PC-3 (cell line): ENCODE results near the gene CCDC171. TPM values are rescaled to one million over a fixed set of nuclear protein-coding genes. Genes with fewer than 3 reads are reported as not detected.

Experiments used
- ATAC-seq: fragments of 200-7000 bp; cut with Tn5 transposase; 2 replicates; pipeline ENCODE4 v1.9.1; 2020; ENCODE audit warnings: mild to moderate bottlenecking, moderate library complexity
- BruUV-seq: library from RNA; stranded (reverse); fragments of 400-500 nt; replicated peaks from 2 replicates; lab custom pipeline; 2021; lab: Mats Ljungman, UMichigan
- CTCF ChIA-PET: fragments of 300-600 bp; sonication (Branson Sonifier 250); formaldehyde crosslinking; loops from one replicate; lab custom pipeline; 2022; ENCODE audit warnings: antibody characterized with exemption; lab: Charles Lee
- POLR2A ChIA-PET: fragments of 300-600 bp; sonication (Branson Sonifier 250); formaldehyde crosslinking; loops from one replicate; lab custom pipeline; 2022; ENCODE audit warnings: antibody characterized with exemption; ENCODE audit not compliant: unreplicated experiment; lab: Charles Lee
- DNase-seq: peaks from one replicate; pipeline ENCODE4 v3.0.0-alpha.2; 2015
- H2AFZ ChIP-seq: fragments of 300-600 bp; sonication (generic); 2 replicates; pipeline ENCODE4 v1.6.0; 2016; ENCODE audit warnings: antibody characterized with exemption, low read length
- H3F3A ChIP-seq: fragments of 300-600 bp; sonication (generic); one replicate; pipeline ENCODE4 v1.6.0; 2017; ENCODE audit warnings: antibody characterized with exemption, low read length, control low read depth, mild to moderate bottlenecking; ENCODE audit not compliant: unreplicated experiment
- H3K27ac ChIP-seq: fragments of 300-600 bp; sonication (generic); 2 replicates; pipeline ENCODE4 v1.5.1; 2016; ENCODE audit warnings: mild to moderate bottlenecking, low read length
- H3K27me3 ChIP-seq: fragments of 300-600 bp; sonication (generic); 2 replicates; pipeline ENCODE4 v1.6.1; 2016; ENCODE audit warnings: low read length, mixed read lengths
- H3K36me3 ChIP-seq: fragments of 300-600 bp; sonication (generic); 2 replicates; pipeline ENCODE4 v1.6.1; 2016; ENCODE audit warnings: low read depth, mixed run types, low read length, mixed read lengths
- H3K4me1 ChIP-seq: fragments of 300-600 bp; sonication (generic); 2 replicates; pipeline ENCODE4 v1.5.1; 2016; ENCODE audit warnings: low read length; ENCODE audit not compliant: insufficient read depth
- H3K4me2 ChIP-seq: fragments of 300-600 bp; sonication (generic); 2 replicates; pipeline ENCODE4 v1.6.0; 2016; ENCODE audit warnings: low read length
- H3K4me3 ChIP-seq: fragments of 300-600 bp; sonication (generic); 2 replicates; pipeline ENCODE4 v1.5.1; 2016; ENCODE audit warnings: mild to moderate bottlenecking, low read length, mixed read lengths
- H3K79me2 ChIP-seq: fragments of 300-600 bp; sonication (generic); 2 replicates; pipeline ENCODE4 v1.6.1; 2017; ENCODE audit warnings: low read length, mixed read lengths
- H3K9ac ChIP-seq: fragments of 300-600 bp; sonication (generic); 2 replicates; pipeline ENCODE4 v1.6.0; 2016; ENCODE audit warnings: mild to moderate bottlenecking, low read length
- H3K9me2 ChIP-seq: fragments of 300-600 bp; sonication (generic); replicated peaks from 2 replicates; pipeline ENCODE4 v1.6.1; 2016; ENCODE audit warnings: mixed run types, low read length, mixed read lengths
- H3K9me3 ChIP-seq: fragments of 300-600 bp; sonication (generic); 2 replicates; pipeline ENCODE4 v1.6.1; 2016; ENCODE audit warnings: low read length, mixed read lengths
- H4K20me1 ChIP-seq: fragments of 300-600 bp; sonication (generic); 2 replicates; pipeline ENCODE4 v1.6.1; 2016; ENCODE audit warnings: low read length, mixed read lengths
- EZH2 ChIP-seq: fragments of 300-600 bp; sonication (generic); IDR thresholded peaks from one replicate; pipeline ENCODE4 v1.6.1; 2017; ENCODE audit warnings: antibody characterized with exemption, mild to moderate bottlenecking, low read length; ENCODE audit not compliant: unreplicated experiment
- EZH2phosphoT487 ChIP-seq: fragments of 300-600 bp; sonication (generic); IDR thresholded peaks from 2 replicates; pipeline ENCODE4 v1.6.1; 2018; ENCODE audit warnings: mild to moderate bottlenecking, antibody characterized with exemption, low read length, borderline replicate concordance
- intact Hi-C: fragments of 100-400 bp; cut with micrococcal nuclease; formaldehyde crosslinking; loops from 2 replicates; pipeline ENCODE4 v1.9.0; 2023
- total RNA-seq: library from RNA; depleted of rRNA; stranded (reverse); fragments of >200 nt; gene quantifications from 2 replicates; pipeline ENCODE4 v1.2.3, GENCODE V29; 2014
- TF ChIP-seq, protein P1 (sequence below): fragments of 300-600 bp; sonication (generic); conservative IDR thresholded peaks from 2 replicates; pipeline ENCODE4 v1.5.1; 2017; ENCODE audit warnings: antibody characterized with exemption, low read depth, mild to moderate bottlenecking, low read length

Gene CCDC171
- total RNA-seq, 1 experiment from 2014 or later, result 2.7 TPM

DNA sequence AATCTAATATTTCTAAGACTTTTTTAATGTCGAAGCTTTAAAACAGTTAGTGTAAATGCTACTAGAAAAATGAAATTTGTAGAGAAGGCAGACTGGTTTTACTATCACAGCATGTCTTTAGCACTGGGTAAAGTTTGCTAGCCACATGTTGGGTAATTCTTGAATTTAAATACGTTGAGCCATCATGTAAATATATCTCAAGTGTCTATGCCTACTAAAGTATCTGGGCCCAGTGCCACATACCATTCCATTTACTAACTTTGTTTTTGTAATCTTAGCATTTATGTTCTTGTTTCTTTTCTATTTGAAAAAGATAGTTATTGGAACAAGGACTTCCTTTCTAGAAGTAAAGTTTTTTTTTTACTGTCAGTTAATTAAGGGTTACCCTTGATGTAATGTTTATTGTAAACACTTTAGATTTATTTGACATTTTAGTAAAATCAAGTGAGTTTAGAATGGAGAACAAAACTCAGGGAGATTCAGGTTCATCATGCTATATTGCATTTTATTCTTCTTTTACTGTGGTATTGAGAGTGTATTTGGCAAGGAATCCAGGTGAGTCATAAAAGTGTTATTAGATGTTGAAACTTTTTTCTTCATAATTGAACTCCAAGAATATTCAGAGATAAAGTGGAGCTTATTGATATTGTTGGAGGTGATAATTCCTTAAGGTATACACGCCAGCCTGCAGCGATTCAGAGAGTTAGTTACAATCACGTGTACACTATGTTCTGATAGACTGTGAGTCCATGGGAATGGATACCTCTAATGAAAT lies 182.4 kb downstream of the CCDC171 start:
- Histone ChIP-seq H3K79me2 (no peaks in the 10 kb centered on the region), H3K9me2 (no peaks in the 10 kb centered on the region), H3K9me3 (no peaks in the 10 kb centered on the region), H3K27me3 (no peaks in the 10 kb centered on the region), H3F3A (no peaks in the 10 kb centered on the region), H3K27ac (peak overlapping the region; percentile 19), H3K4me2 (peak overlapping the region; percentile 66), H3K36me3 (no peaks in the 10 kb centered on the region), H3K9ac (no peak overlapping the region), H3K4me1 (peaks cover 30% of the 10 kb centered on the region), H2AFZ (no peak overlapping the region), H4K20me1 (no peaks in the 10 kb centered on the region), H3K4me3 (no peak overlapping the region)
- ChIA-PET POLR2A (no interaction called here), CTCF (no interaction called here)
- no TSS peak for BruUV-seq
- ATAC-seq, result peak; percentile 92
- intact Hi-C loops, result no loop called here
- TF ChIP-seq, protein P1, sequence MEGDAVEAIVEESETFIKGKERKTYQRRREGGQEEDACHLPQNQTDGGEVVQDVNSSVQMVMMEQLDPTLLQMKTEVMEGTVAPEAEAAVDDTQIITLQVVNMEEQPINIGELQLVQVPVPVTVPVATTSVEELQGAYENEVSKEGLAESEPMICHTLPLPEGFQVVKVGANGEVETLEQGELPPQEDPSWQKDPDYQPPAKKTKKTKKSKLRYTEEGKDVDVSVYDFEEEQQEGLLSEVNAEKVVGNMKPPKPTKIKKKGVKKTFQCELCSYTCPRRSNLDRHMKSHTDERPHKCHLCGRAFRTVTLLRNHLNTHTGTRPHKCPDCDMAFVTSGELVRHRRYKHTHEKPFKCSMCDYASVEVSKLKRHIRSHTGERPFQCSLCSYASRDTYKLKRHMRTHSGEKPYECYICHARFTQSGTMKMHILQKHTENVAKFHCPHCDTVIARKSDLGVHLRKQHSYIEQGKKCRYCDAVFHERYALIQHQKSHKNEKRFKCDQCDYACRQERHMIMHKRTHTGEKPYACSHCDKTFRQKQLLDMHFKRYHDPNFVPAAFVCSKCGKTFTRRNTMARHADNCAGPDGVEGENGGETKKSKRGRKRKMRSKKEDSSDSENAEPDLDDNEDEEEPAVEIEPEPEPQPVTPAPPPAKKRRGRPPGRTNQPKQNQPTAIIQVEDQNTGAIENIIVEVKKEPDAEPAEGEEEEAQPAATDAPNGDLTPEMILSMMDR, result no peak
- TF ChIP-seq EZH2phosphoT487 (no peak), EZH2 (no peak)
- DNase-seq, result peak; percentile 86

DNA sequence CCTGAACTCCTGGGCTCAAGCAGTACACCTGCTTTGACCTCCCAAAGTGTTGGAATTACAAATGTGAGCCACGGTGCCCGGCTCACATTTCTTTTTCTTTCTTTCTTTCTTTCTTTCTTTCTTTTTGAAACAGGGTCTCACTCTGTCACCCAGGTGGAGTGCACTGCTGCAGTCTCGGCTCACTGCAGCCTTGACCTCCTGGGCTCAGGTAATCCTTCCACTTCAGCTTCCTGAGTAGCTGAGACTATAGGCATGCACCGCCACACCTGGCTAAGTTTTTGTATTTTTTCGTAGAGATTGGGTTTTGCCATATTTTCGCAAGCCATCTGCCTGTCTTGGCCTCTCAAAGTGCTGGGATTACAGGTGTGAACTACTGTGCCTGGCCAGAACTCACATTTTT lies 183.7 kb downstream of the CCDC171 start:
- ATAC-seq (no peak), DNase-seq (no peak)
- H3K9me3 ChIP-seq, result no peaks in the 10 kb centered on the region
- no peaks in the 10 kb centered on the region for H3K9me2 ChIP-seq
- ChIA-PET CTCF (no interaction called here), POLR2A (no interaction called here)
- intact Hi-C loops, result no loop called here
- H3K4me2 ChIP-seq, result no peak overlapping the region
- peaks cover 30% of the 10 kb centered on the region for H3K4me1 ChIP-seq
- BruUV-seq, result no TSS peak
- TF ChIP-seq EZH2 (no peak), EZH2phosphoT487 (no peak)
- TF ChIP-seq, protein P1, result no peak
- no peaks in the 10 kb centered on the region for H3F3A ChIP-seq
- no peak overlapping the region for H2AFZ ChIP-seq
- no peaks in the 10 kb centered on the region for H4K20me1 ChIP-seq
- no peak overlapping the region for H3K27ac ChIP-seq
- H3K79me2 ChIP-seq, result no peaks in the 10 kb centered on the region
- no peaks in the 10 kb centered on the region for H3K27me3 ChIP-seq
- H3K36me3 ChIP-seq, result no peaks in the 10 kb centered on the region
- H3K9ac ChIP-seq, result no peak overlapping the region
- H3K4me3 ChIP-seq, result no peak overlapping the region

DNA sequence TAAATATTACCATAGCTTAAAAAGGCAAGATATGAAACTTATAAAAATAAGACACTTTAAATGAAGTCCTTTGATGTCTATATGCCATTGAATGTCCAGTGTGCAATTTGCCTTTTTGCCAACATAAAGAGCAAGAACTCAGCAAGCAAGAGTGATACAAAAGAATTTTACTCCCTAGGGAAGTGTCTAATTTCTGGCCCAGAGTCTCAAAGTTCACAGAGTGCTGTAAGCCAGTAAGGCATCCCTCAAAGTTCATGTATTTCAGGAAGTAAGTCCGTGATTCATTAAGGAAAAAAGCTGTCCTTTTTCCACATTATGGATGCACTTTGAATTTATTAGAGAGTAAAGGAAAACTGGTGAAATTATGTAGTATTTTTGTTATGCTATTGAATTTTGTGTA lies 185.2 kb downstream of the CCDC171 start:
- intact Hi-C loops, result no loop called here
- Histone ChIP-seq H3F3A (no peaks in the 10 kb centered on the region), H2AFZ (no peak overlapping the region), H3K4me2 (no peak overlapping the region), H3K4me3 (no peak overlapping the region), H3K9me2 (no peaks in the 10 kb centered on the region), H3K9me3 (no peaks in the 10 kb centered on the region), H4K20me1 (no peaks in the 10 kb centered on the region), H3K36me3 (no peaks in the 10 kb centered on the region), H3K4me1 (peaks cover 30% of the 10 kb centered on the region), H3K79me2 (no peaks in the 10 kb centered on the region), H3K27me3 (no peaks in the 10 kb centered on the region), H3K9ac (no peak overlapping the region), H3K27ac (no peak overlapping the region)
- BruUV-seq, result no TSS peak
- ATAC-seq (no peak), DNase-seq (no peak)
- CTCF ChIA-PET, result no interaction called here
- TF ChIP-seq EZH2phosphoT487, result no peak
- no peak for TF ChIP-seq EZH2
- TF ChIP-seq, protein P1, result no peak
- POLR2A ChIA-PET, result no interaction called here
